Small intestine (tissue), 7 donors: ENCODE data around the gene STAC2. TPM values are rescaled to one million over a fixed set of nuclear protein-coding genes. Genes with fewer than 3 reads are reported as not detected.
"Not testable (repeated sequence)": the region's sequence is repeated elsewhere in the genome, so short reads cannot be mapped to it uniquely, and the experiment has no call there.

Experiments used
- DNase-seq, 2 donors: peaks; one replicate each; pipeline versions ENCODE4 v3.0.0 to v3.0.0-alpha.2; 2013
- FAIRE-seq: peaks from 2 replicates; lab custom pipeline; 2012; peaks lifted over from hg19 to GRCh38; lab: Jason Lieb, UNC
- H3K27ac ChIP-seq, 3 donors: one replicate each; pipeline ENCODE4 v1.5.1; 2013; ENCODE audit warnings: low read length in 2 of 3, mild to moderate bottlenecking in 2 of 3, control low read depth in 1 of 3, inconsistent platforms in 1 of 3, low read depth in 1 of 3, moderate library complexity in 1 of 3
- H3K27me3 ChIP-seq, 3 donors: one replicate each; pipeline ENCODE4 v1.6.1; 2013; ENCODE audit warnings: low read length in 3 of 3, inconsistent platforms in 1 of 3; ENCODE audit not compliant: control insufficient read depth in 3 of 3, insufficient read depth in 3 of 3
- H3K36me3 ChIP-seq, 3 donors: one replicate each; pipeline ENCODE4 v1.6.1; 2013; ENCODE audit warnings: low read length in 3 of 3, inconsistent platforms in 1 of 3, low read depth in 1 of 3, mild to moderate bottlenecking in 1 of 3, moderate library complexity in 1 of 3; ENCODE audit not compliant: control insufficient read depth in 3 of 3, insufficient read depth in 2 of 3
- H3K4me1 ChIP-seq, 3 donors: one replicate each; pipeline ENCODE4 v1.6.1; 2013; ENCODE audit warnings: low read length in 2 of 3, inconsistent platforms in 1 of 3, low read depth in 1 of 3, mild to moderate bottlenecking in 1 of 3, moderate library complexity in 1 of 3; ENCODE audit not compliant: control insufficient read depth in 3 of 3, insufficient read depth in 2 of 3
- H3K4me3 ChIP-seq, 3 donors: one replicate each; pipeline ENCODE4 v1.5.1; 2013; ENCODE audit warnings: low read length in 3 of 3, control low read depth in 1 of 3, inconsistent platforms in 1 of 3, low read depth in 1 of 3, mild to moderate bottlenecking in 1 of 3, moderate library complexity in 1 of 3
- H3K9me3 ChIP-seq, 2 donors: one replicate each; pipeline ENCODE4 v1.6.1; 2013; ENCODE audit warnings: low read depth in 1 of 2, low read length in 1 of 2; ENCODE audit not compliant: control insufficient read depth in 2 of 2, insufficient read depth in 1 of 2
- WGBS, 3 donors: extraction: QIAGEN DNeasy Blood & Tissue Kit; methylation state at CpG; one replicate each; pipeline ENCODE4 v1.1.7; 2013; 5-methylcytosine and 5-hydroxymethylcytosine counted together
- polyA plus RNA-seq, 4 donors: library from polyadenylated mRNA; stranded (reverse) in 3 of 4; unstranded in 1 of 4; fragments of 200-250 nt in 3 of 4; fragments of 120-200 nt in 1 of 4; gene quantifications; one replicate each; pipeline versions ENCODE4 v1.2.1 to v1.2.3, GENCODE V29; 2013
- donor health status: healthy with polysubstance abuse.
- donor health status: control.
- donor health status: control.
- donor health status: Bipolar disorder and iron deficiency.
- donor health status: healthy.

Gene STAC2
- polyA plus RNA-seq, 4 donors, result 0.31 to 0.64 TPM; not detected in 2

- WGBS, 3 donors, result 40 to 51% (median 45%) methylated on average over 4 of the region's 4 CpGs
- Histone ChIP-seq H3K27me3 (peaks cover 0 to 27% (median 4%) of the 10 kb centered on the region in 3 donors), H3K4me1 (peaks cover 0 to 7% (median 0%) of the 10 kb centered on the region in 3 donors), H3K4me3 (no peak overlapping the region), H3K36me3 (peaks cover 0 to 4% (median 0%) of the 10 kb centered on the region in 3 donors), H3K9me3 (no peaks in the 10 kb centered on the region), H3K27ac (no peak overlapping the region)
- DNase-seq (no peak), FAIRE-seq (no peak)
Observed at GRCh38 chr17:39170109-39170508, 55.6 kb downstream of the STAC2 start.

GRCh38 chr17:39169518-39169917 lies 56.2 kb downstream of the STAC2 start:
- Histone ChIP-seq H3K9me3 (no peaks in the 10 kb centered on the region), H3K4me3 (no peak overlapping the region), H3K27me3 (peaks cover 0 to 33% (median 4%) of the 10 kb centered on the region in 3 donors), H3K27ac (no peak overlapping the region), H3K4me1 (peaks cover 0 to 6% (median 0%) of the 10 kb centered on the region in 3 donors), H3K36me3 (peaks cover 0 to 2% (median 0%) of the 10 kb centered on the region in 3 donors)
- DNase-seq, result no peak
- no peak for FAIRE-seq
- 79 to 85% (median 83%) methylated on average over 3 of the region's 3 CpGs for WGBS, 3 donors

DNA sequence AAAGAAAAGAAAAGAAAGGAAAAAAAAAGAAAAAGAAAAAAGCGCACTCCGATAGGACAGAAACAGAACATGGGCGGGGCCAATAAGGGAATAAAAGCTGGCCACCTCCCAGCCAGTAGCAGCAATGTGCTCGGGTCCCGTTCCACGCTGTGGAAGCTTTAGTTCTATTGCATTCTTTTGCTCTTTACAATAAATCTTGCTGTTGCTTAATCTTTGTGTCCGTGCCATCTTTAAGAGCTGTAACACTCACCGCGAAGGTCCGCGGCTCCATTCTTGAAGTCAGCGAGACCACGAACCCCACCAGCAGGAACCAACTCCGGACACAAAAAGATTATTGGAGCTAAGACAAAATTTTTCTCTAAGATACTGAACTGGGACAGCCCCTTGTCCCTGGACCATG lies 56.6 kb downstream of the STAC2 start:
- H3K27ac ChIP-seq, result no peak overlapping the region
- no peak for DNase-seq
- peaks cover 0 to 1% (median 0%) of the 10 kb centered on the region in 3 donors for H3K36me3 ChIP-seq
- WGBS, 3 donors, result 79 to 84% (median 84%) methylated on average over 14 of the region's 14 CpGs
- peaks cover 0 to 35% (median 4%) of the 10 kb centered on the region in 3 donors for H3K27me3 ChIP-seq
- no peak for FAIRE-seq
- H3K4me1 ChIP-seq, result peaks cover 0 to 6% (median 0%) of the 10 kb centered on the region in 3 donors
- no peaks in the 10 kb centered on the region for H3K9me3 ChIP-seq
- H3K4me3 ChIP-seq, result no peak overlapping the region

DNA sequence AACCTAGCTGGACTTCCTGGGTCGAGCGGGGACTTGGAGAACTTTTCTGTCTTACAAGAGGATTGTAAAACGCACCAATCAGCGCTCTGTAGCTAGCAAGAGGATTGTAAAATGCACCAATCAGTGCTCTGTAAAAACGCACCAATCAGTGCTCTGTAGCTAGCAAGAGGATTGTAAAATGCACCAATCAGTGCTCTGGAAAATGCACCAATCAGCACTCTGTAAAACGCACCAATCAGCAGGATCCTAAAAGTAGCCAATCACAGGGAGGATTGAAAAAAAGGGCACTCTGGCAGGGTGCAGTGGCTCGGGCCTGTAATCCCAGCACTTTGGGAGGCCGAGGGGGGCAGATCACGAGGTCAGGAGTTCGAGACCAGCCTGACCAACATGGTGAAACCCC lies 57.2 kb downstream of the STAC2 start:
- H3K36me3 ChIP-seq, H3K27ac ChIP-seq, H3K4me3 ChIP-seq, H3K9me3 ChIP-seq, DNase-seq, H3K4me1 ChIP-seq, FAIRE-seq: not testable (repeated sequence)
- peaks cover 0 to 35% (median 4%) of the 10 kb centered on the region in 3 donors for H3K27me3 ChIP-seq
- WGBS, 3 donors, result 95 to 96% (median 96%) methylated on average over 10 of the region's 10 CpGs

- DNase-seq (no peak), FAIRE-seq (no peak)
- Histone ChIP-seq H3K27ac (no peak overlapping the region), H3K27me3 (peaks cover 0 to 35% (median 4%) of the 10 kb centered on the region in 3 donors), H3K36me3 (no peaks in the 10 kb centered on the region), H3K9me3 (no peaks in the 10 kb centered on the region), H3K4me1 (peaks cover 0 to 6% (median 0%) of the 10 kb centered on the region in 3 donors), H3K4me3 (no peak overlapping the region)
- 35 to 65% (median 38%) methylated on average over 2 of the region's 2 CpGs for WGBS, 3 donors
Observed at GRCh38 chr17:39167476-39167875, 58.3 kb downstream of the STAC2 start.

- 50 to 61% (median 58%) methylated on average over 7 of the region's 7 CpGs for WGBS, 3 donors
- H3K27ac ChIP-seq, result no peak overlapping the region
- no peaks in the 10 kb centered on the region for H3K36me3 ChIP-seq
- DNase-seq (no peak), FAIRE-seq (no peak)
- H3K4me3 ChIP-seq, result no peak overlapping the region
- no peaks in the 10 kb centered on the region for H3K9me3 ChIP-seq
- H3K4me1 ChIP-seq, result peaks cover 0 to 6% (median 0%) of the 10 kb centered on the region in 3 donors
- peaks cover 0 to 33% (median 4%) of the 10 kb centered on the region in 3 donors for H3K27me3 ChIP-seq
Observed at GRCh38 chr17:39166437-39167335, 59.1 kb downstream of the STAC2 start.

- H3K36me3 ChIP-seq, result no peaks in the 10 kb centered on the region
- WGBS, 3 donors, result 62 to 82% (median 80%) methylated on average over 17 of the region's 17 CpGs
- peaks cover 0 to 6% (median 0%) of the 10 kb centered on the region in 3 donors for H3K4me1 ChIP-seq
- peaks cover 0 to 36% (median 4%) of the 10 kb centered on the region in 3 donors for H3K27me3 ChIP-seq
- FAIRE-seq (no peak), DNase-seq (no peak)
- peak within 1 kb of the TSS; percentile 0 to 49 (median 42) for H3K4me3 ChIP-seq
- no peaks in the 10 kb centered on the region for H3K9me3 ChIP-seq
- H3K27ac ChIP-seq, result no peak within 1 kb of the TSS
Observed at GRCh38 chr17:39165841-39166349, 59.9 kb downstream of the STAC2 start, which contains the start of gene ARL5C. Gene ARL5C, minus strand, starts transcription at chr17:39166161. Its CDS starts 401 bp downstream, at chr17:39165760.

DNA sequence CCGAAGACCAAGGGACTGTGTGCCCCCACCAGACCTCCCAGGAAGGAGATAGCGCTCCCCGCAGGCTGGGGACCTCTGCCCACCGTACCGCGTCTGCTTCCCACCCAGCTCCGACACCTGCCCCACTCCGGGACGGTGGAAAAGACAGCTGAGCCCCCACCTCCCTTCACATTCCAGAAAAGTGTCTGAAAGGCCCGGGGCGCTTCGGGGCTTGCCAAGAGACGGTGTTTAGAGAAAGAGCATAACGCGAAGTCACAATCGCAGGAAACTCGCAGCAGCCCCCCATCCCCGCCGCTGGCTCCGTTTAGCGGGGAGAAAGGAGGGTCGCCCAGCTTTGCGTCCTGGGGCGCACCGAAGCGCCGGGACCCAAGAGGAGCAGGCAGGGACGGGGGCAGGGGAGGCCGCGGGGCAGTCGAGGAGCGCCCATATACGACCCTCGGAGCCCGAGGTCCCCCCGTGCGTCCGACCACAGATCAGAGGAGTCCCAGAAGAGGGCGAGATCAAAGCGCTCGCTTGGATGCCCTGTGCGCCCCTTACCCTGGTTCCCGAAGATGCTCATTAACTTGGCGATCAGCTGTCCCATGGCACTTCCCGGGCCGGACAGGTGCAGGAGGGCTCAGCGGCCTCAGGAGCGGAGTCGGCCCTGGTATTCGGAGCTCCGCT lies 60.4 kb downstream of the STAC2 start:
- Histone ChIP-seq H3K9me3 (no peaks in the 10 kb centered on the region), H3K4me1 (peaks cover 0 to 6% (median 0%) of the 10 kb centered on the region in 3 donors), H3K27ac (no peak overlapping the region), H3K36me3 (no peaks in the 10 kb centered on the region), H3K27me3 (peaks cover 0 to 39% (median 4%) of the 10 kb centered on the region in 3 donors), H3K4me3 (peak overlapping the region; percentile 0 to 49 (median 42))
- WGBS, 3 donors, result 8 to 26% (median 19%) methylated on average over 45 to 51 of the region's 51 CpGs
- no peak for DNase-seq
- FAIRE-seq, result no peak
